Liver (tissue), 10 donors: ENCODE results near the gene IGF2BP2. TPM values are rescaled to one million over a fixed set of nuclear protein-coding genes. Genes with fewer than 3 reads are reported as not detected.

Source experiments
- DNase-seq: peaks from one replicate; pipeline ENCODE4 v3.0.0-alpha.2; 2017; ENCODE audit warnings: low spot score
- H3K27ac ChIP-seq, 2 donors: one replicate each; pipeline ENCODE4 v1.7.0; 2013; ENCODE audit warnings: inconsistent platforms in 2 of 2, low read length in 2 of 2, control low read depth in 1 of 2, low read depth in 1 of 2, mild to moderate bottlenecking in 1 of 2
- H3K27me3 ChIP-seq, 4 donors: one replicate each; pipeline versions ENCODE4 v1.6.1 to v1.7.0; 2013; ENCODE audit warnings: low read length in 3 of 4, inconsistent platforms in 1 of 4, mild to moderate bottlenecking in 1 of 4, moderate library complexity in 1 of 4; ENCODE audit not compliant: control insufficient read depth in 4 of 4, insufficient read depth in 4 of 4
- H3K36me3 ChIP-seq, 4 donors: one replicate each; pipeline versions ENCODE4 v1.6.1 to v1.7.0; 2013; ENCODE audit warnings: low read length in 3 of 4, mild to moderate bottlenecking in 3 of 4, low read depth in 1 of 4, moderate library complexity in 1 of 4; ENCODE audit not compliant: control insufficient read depth in 4 of 4, insufficient read depth in 3 of 4
- H3K4me1 ChIP-seq, 4 donors: one replicate each; pipeline versions ENCODE4 v1.6.1 to v1.7.0; 2013; ENCODE audit warnings: low read length in 3 of 4, mild to moderate bottlenecking in 3 of 4, moderate library complexity in 1 of 4; ENCODE audit not compliant: control insufficient read depth in 4 of 4, insufficient read depth in 4 of 4
- H3K4me3 ChIP-seq, 3 donors: one replicate each; pipeline versions ENCODE4 v1.6.1 to v1.7.0; 2013; ENCODE audit warnings: low read length in 3 of 3, control low read depth in 1 of 3, low read depth in 1 of 3, mild to moderate bottlenecking in 1 of 3
- H3K9ac ChIP-seq, 2 donors: one replicate each; pipeline ENCODE4 v1.7.0; 2013; ENCODE audit warnings: low read length in 2 of 2, mild to moderate bottlenecking in 2 of 2, moderate library complexity in 2 of 2, control low read depth in 1 of 2, low read depth in 1 of 2
- H3K9me3 ChIP-seq, 4 donors: one replicate each; pipeline versions ENCODE4 v1.6.1 to v1.7.0; 2013; ENCODE audit warnings: low read length in 3 of 4; ENCODE audit not compliant: control insufficient read depth in 4 of 4
- ATF3 ChIP-seq: IDR thresholded peaks from 2 replicates; pipeline ENCODE4 v1.6.1; 2016; ENCODE audit warnings: antibody characterized with exemption
- CTCF ChIP-seq: fragments of 150-350 bp; IDR thresholded peaks from 2 replicates; pipeline ENCODE4 v1.5.1; 2017; ENCODE audit warnings: improper control_type of control experiment, low read depth, low read length; ENCODE audit not compliant: missing input control
- EGR1 ChIP-seq, 2 donors: IDR thresholded peaks; 2 replicates each; pipeline ENCODE4 v1.6.1; 2016 to 2018; ENCODE audit warnings: antibody characterized with exemption in 2 of 2, low read depth in 2 of 2
- FOXA1 ChIP-seq: IDR thresholded peaks from 2 replicates; pipeline ENCODE4 v1.6.1; 2016; ENCODE audit warnings: antibody characterized with exemption
- FOXA2 ChIP-seq: IDR thresholded peaks from 2 replicates; pipeline ENCODE4 v1.6.1; 2016; ENCODE audit warnings: antibody characterized with exemption
- GABPA ChIP-seq, 2 donors: IDR thresholded peaks in 1 of 2; conservative IDR thresholded peaks in 1 of 2; 2 replicates each; pipeline ENCODE4 v1.6.1; 2016; ENCODE audit warnings: antibody characterized with exemption in 2 of 2, mild to moderate bottlenecking in 1 of 2, moderate library complexity in 1 of 2
- HNF4A ChIP-seq, 2 donors: conservative IDR thresholded peaks; 2 replicates each; pipeline ENCODE4 v1.6.1; 2016; ENCODE audit warnings: antibody characterized with exemption in 2 of 2, mild to moderate bottlenecking in 2 of 2
- HNF4G ChIP-seq: IDR thresholded peaks from 2 replicates; pipeline ENCODE4 v1.6.1; 2016; ENCODE audit warnings: antibody characterized with exemption
- JUND ChIP-seq, 2 donors: IDR thresholded peaks; 2 replicates each; pipeline ENCODE4 v1.6.1; 2016; ENCODE audit warnings: antibody characterized with exemption in 2 of 2
- MAX ChIP-seq: IDR thresholded peaks from 2 replicates; pipeline ENCODE4 v1.6.1; 2016; ENCODE audit warnings: antibody characterized with exemption
- NR2F2 ChIP-seq: IDR thresholded peaks from 2 replicates; pipeline ENCODE4 v1.6.1; 2016; ENCODE audit warnings: antibody characterized with exemption
- RAD21 ChIP-seq, 2 donors: IDR thresholded peaks; 2 replicates each; pipeline ENCODE4 v1.6.1; 2016; ENCODE audit warnings: antibody characterized with exemption in 2 of 2, mild to moderate bottlenecking in 2 of 2
- REST ChIP-seq: IDR thresholded peaks from 2 replicates; pipeline ENCODE4 v1.6.1; 2016; ENCODE audit warnings: antibody characterized with exemption, mild to moderate bottlenecking
- RXRA ChIP-seq, 2 donors: IDR thresholded peaks; 2 replicates each; pipeline ENCODE4 v1.6.1; 2017 to 2018; ENCODE audit warnings: antibody characterized with exemption in 2 of 2, mild to moderate bottlenecking in 1 of 2
- SP1 ChIP-seq: IDR thresholded peaks from 2 replicates; pipeline ENCODE4 v1.6.1; 2018; ENCODE audit warnings: antibody characterized with exemption, mild to moderate bottlenecking
- TAF1 ChIP-seq: conservative IDR thresholded peaks from 2 replicates; pipeline ENCODE4 v1.6.1; 2016; ENCODE audit warnings: antibody characterized with exemption, mild to moderate bottlenecking
- YY1 ChIP-seq: IDR thresholded peaks from 2 replicates; pipeline ENCODE4 v1.6.1; 2016; ENCODE audit warnings: antibody characterized with exemption, mild to moderate bottlenecking
- ZBTB33 ChIP-seq: IDR thresholded peaks from 2 replicates; pipeline ENCODE4 v1.6.1; 2016; ENCODE audit warnings: antibody characterized with exemption
- WGBS: extraction: QIAGEN DNeasy Blood & Tissue Kit; methylation state at CpG from one replicate; pipeline ENCODE4 v1.1.7; 2013; 5-methylcytosine and 5-hydroxymethylcytosine counted together
- polyA plus RNA-seq, 2 donors: library from polyadenylated mRNA; stranded (reverse) in 1 of 2; unstranded in 1 of 2; fragments of 200-250 nt in 1 of 2; fragments of >200 nt in 1 of 2; fragmentation: Nextera tagmentation in 1 of 2; extraction: Ambion mirVana in 1 of 2; gene quantifications; one replicate each; pipeline versions ENCODE4 v1.2.1 to v1.2.3, GENCODE V29; 2013 to 2015
- small RNA-seq: library from RNA; depleted of rRNA; stranded (forward); fragments of <200 nt; gene quantifications from one replicate; pipeline ENCODE3, GENCODE V24; 2014
- total RNA-seq, 2 donors: library from RNA; depleted of rRNA; stranded (reverse); fragments of >200 nt; gene quantifications; one replicate each; pipeline ENCODE4 v1.2.3, GENCODE V29; 2014
- donor health status: healthy.
- donor health status: healthy.
- donor health status: healthy.
- donor health status: healthy.
- donor health status: healthy.

The IGF2BP2 gene
- total and polyA plus RNA-seq, 4 donors, result 0.67 to 35.0 (median 1.7) TPM

- WGBS, result 84% methylated on average over 3 of the region's 3 CpGs
- Histone ChIP-seq H3K27ac (no peak overlapping the region), H3K4me3 (no peak overlapping the region), H3K36me3 (peaks cover 5 to 18% (median 10%) of the 10 kb centered on the region in 4 donors), H3K4me1 (peaks cover 0 to 8% (median 7%) of the 10 kb centered on the region in 4 donors), H3K9me3 (no peaks in the 10 kb centered on the region), H3K27me3 (no peaks in the 10 kb centered on the region), H3K9ac (no peak overlapping the region)
- no peak for DNase-seq
- no peak for TF ChIP-seq REST
- TF ChIP-seq SP1, result no peak
- no peak for TF ChIP-seq GABPA (IDR thresholded peaks at IDR 0.05 in 1 of 2, conservative IDR thresholded peaks at IDR 0.05 in 1 of 2)
- TF ChIP-seq MAX, result no peak
- no peak for TF ChIP-seq RAD21 (IDR thresholded peaks at IDR 0.05)
- TF ChIP-seq ZBTB33, result no peak
- TF ChIP-seq HNF4A (conservative IDR thresholded peaks at IDR 0.05), result no peak
- TF ChIP-seq FOXA1, result no peak
- TF ChIP-seq NR2F2, result no peak
- no peak for TF ChIP-seq RXRA (IDR thresholded peaks at IDR 0.05)
- no peak for TF ChIP-seq HNF4G
- TF ChIP-seq YY1, result no peak
- TF ChIP-seq JUND (IDR thresholded peaks at IDR 0.05), result no peak
- TF ChIP-seq EGR1 (IDR thresholded peaks at IDR 0.05; ENCODE audit: low read depth in 2 of 2), result no peak
- TF ChIP-seq ATF3, result no peak
- TF ChIP-seq CTCF, result no peak
- no peak for TF ChIP-seq FOXA2
- no peak for TF ChIP-seq TAF1
These were observed 230.8 kb downstream of the IGF2BP2 start for GRCh38 chr3:185594073-185594472.

Small RNA genes lying within 50 kb of the gene (small RNA-seq; reads per million reads assigned to genes)
- gene AC133473.1 (not detected), gene MIR548AQ (not detected)

Other genes with a start within 250 kb of the IGF2BP2 start
- 10 to 100 TPM; 13.4 to 23.3 TPM for gene SENP2, start 238.7 kb downstream of the IGF2BP2 start, total RNA-seq
- gene SENP2, start 238.7 kb downstream of the IGF2BP2 start, polyA plus RNA-seq, result 1 to 10 TPM; 7.9 to 9.3 TPM
- gene TRA2B, start 113.0 kb upstream of the IGF2BP2 start, total RNA-seq, result 100 to 1,000 TPM in 1 of 2 donors, 10 to 100 TPM in 1; 96.2 to 106 TPM
- gene TRA2B, start 113.0 kb upstream of the IGF2BP2 start, polyA plus RNA-seq, result 10 to 100 TPM; 31.8 to 44.5 TPM